ENCODE results near the gene SLC1A7.

SLC1A7 gene

DNA sequence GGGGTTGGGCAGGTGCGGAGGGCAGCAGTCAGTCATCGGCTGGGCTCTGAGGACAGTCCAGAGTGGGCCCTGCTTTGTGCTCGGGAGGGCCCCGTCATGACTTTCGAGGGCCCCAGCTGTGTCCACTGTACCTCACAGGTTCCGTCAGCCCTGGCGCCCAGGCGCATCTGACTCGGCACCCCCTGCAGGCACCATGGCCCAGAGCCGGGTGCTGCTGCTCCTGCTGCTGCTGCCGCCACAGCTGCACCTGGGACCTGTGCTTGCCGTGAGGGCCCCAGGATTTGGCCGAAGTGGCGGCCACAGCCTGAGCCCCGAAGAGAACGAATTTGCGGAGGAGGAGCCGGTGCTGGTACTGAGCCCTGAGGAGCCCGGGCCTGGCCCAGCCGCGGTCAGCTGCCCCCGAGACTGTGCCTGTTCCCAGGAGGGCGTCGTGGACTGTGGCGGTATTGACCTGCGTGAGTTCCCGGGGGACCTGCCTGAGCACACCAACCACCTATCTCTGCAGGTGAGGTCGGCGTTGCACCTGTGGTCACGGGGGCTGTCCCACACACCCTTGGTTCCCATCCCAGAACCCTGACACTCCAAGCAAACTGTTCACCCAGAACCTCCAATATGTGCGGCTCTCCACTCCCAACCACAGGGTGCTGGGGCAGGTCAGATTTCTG, 72.6 kb downstream of the SLC1A7 start:
- Histone ChIP-seq H3K4me1 (ENCODE audit: control extremely low read depth in 1 of 4, control insufficient read depth in 4 of 4, insufficient read depth in 4 of 4, low read length in 3 of 4) (no peaks in the 10 kb centered on the region), H3K4me3 (ENCODE audit: control insufficient read depth in 1 of 7, extremely low read depth in 1 of 7, insufficient read depth in 4 of 7, low read depth in 2 of 7, low read length in 6 of 7) (no peak overlapping the region), H3K36me3 (ENCODE audit: control insufficient read depth in 4 of 4, insufficient read depth in 4 of 4, low read length in 3 of 4) (no peaks in the 10 kb centered on the region), H3K9me3 (ENCODE audit: control extremely low read depth in 1 of 5, control insufficient read depth in 4 of 5, insufficient read depth in 2 of 5, low read depth in 1 of 5, low read length in 4 of 5) (no peaks in the 10 kb centered on the region), H3K27me3 (replicated peaks in 2 of 5; ENCODE audit: control insufficient read depth in 4 of 5, insufficient read depth in 5 of 5, low read length in 4 of 5) (peaks cover 0 to 6% (median 3%) of the 10 kb centered on the region in 5 experiments), H3K27ac (ENCODE audit: insufficient read depth in 1 of 2, low read depth in 1 of 2, low read length in 2 of 2, poor library complexity in 1 of 2, severe bottlenecking in 2 of 2) (no peak overlapping the region)
- ChIA-PET POLR2A (no interaction called here), CTCF (interaction anchor here (1.8 kb wide), 1 partner anchor 10 kb away, joined by 6 read pairs; no protein-coding TSS in a partner anchor)
- WGBS (ENCODE audit: insufficient coverage): 98% methylated on average over 17 of the region's 31 CpGs
- DNase-seq: no peak

DNA sequence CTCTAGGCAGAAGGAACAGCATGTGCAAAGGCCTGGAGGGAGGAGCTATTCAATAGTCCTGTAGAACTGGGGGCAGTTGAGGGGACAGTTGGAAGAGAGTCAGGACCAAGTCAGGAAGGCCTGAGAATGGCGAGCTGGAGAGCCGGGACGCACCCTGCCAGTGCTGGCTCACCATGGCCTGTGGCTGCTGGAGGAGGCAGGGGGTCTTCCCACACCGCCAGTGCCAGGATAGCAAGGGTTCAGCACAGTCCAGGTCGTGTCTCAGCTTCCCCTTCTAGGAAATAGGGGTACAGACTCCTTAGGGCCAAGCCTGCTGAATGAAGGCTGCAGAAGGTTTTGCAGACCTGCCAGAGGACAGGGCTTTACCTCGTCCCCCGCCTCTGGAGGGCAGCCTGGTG, 73.2 kb downstream of the SLC1A7 start:
- no peaks in the 10 kb centered on the region for H3K36me3 ChIP-seq (ENCODE audit: control insufficient read depth in 4 of 4, insufficient read depth in 4 of 4, low read length in 3 of 4)
- H3K4me1 ChIP-seq (ENCODE audit: control extremely low read depth in 1 of 4, control insufficient read depth in 4 of 4, insufficient read depth in 4 of 4, low read length in 3 of 4): no peaks in the 10 kb centered on the region
- WGBS (ENCODE audit: insufficient coverage): 98% methylated on average over 7 of the region's 7 CpGs
- ChIA-PET CTCF (interaction anchor here (1.8 kb wide), 1 partner anchor 11 kb away, joined by 6 read pairs; no protein-coding TSS in a partner anchor), POLR2A (no interaction called here)
- no peak overlapping the region for H3K27ac ChIP-seq (ENCODE audit: insufficient read depth in 1 of 2, low read depth in 1 of 2, low read length in 2 of 2, poor library complexity in 1 of 2, severe bottlenecking in 2 of 2)
- no peak for DNase-seq
- H3K27me3 ChIP-seq (replicated peaks in 2 of 5; ENCODE audit: control insufficient read depth in 4 of 5, insufficient read depth in 5 of 5, low read length in 4 of 5): peaks cover 0 to 11% (median 3%) of the 10 kb centered on the region in 5 experiments
- no peaks in the 10 kb centered on the region for H3K9me3 ChIP-seq (ENCODE audit: control extremely low read depth in 1 of 5, control insufficient read depth in 4 of 5, insufficient read depth in 2 of 5, low read depth in 1 of 5, low read length in 4 of 5)
- H3K4me3 ChIP-seq (ENCODE audit: control insufficient read depth in 1 of 7, extremely low read depth in 1 of 7, insufficient read depth in 4 of 7, low read depth in 2 of 7, low read length in 6 of 7): no peak overlapping the region

- ChIA-PET POLR2A (interaction anchor here (0.6 kb wide), 1 partner anchor 106 kb away, joined by 4 read pairs; no protein-coding TSS in a partner anchor), CTCF (interaction anchor here (1.8 kb wide), 1 partner anchor 11 kb away, joined by 6 read pairs; no protein-coding TSS in a partner anchor)
- Histone ChIP-seq H3K4me3 (ENCODE audit: control insufficient read depth in 1 of 7, extremely low read depth in 1 of 7, insufficient read depth in 4 of 7, low read depth in 2 of 7, low read length in 6 of 7) (no peak overlapping the region), H3K27me3 (replicated peaks in 2 of 5; ENCODE audit: control insufficient read depth in 4 of 5, insufficient read depth in 5 of 5, low read length in 4 of 5) (peaks cover 1 to 19% (median 7%) of the 10 kb centered on the region in 5 experiments), H3K9me3 (ENCODE audit: control extremely low read depth in 1 of 5, control insufficient read depth in 4 of 5, insufficient read depth in 2 of 5, low read depth in 1 of 5, low read length in 4 of 5) (no peaks in the 10 kb centered on the region), H3K4me1 (ENCODE audit: control extremely low read depth in 1 of 4, control insufficient read depth in 4 of 4, insufficient read depth in 4 of 4, low read length in 3 of 4) (no peaks in the 10 kb centered on the region), H3K36me3 (ENCODE audit: control insufficient read depth in 4 of 4, insufficient read depth in 4 of 4, low read length in 3 of 4) (no peaks in the 10 kb centered on the region), H3K27ac (ENCODE audit: insufficient read depth in 1 of 2, low read depth in 1 of 2, low read length in 2 of 2, poor library complexity in 1 of 2, severe bottlenecking in 2 of 2) (no peak overlapping the region)
- no peak for DNase-seq
- 88% methylated on average over 4 of the region's 7 CpGs for WGBS (ENCODE audit: insufficient coverage)
Observed at GRCh38 chr1:53068314-53069099, 73.9 kb downstream of the SLC1A7 start.

GRCh38 chr1:53067886-53068285, 74.6 kb downstream of the SLC1A7 start:
- ChIA-PET CTCF (interaction anchor here (1.8 kb wide), 1 partner anchor 12 kb away, joined by 6 read pairs; no protein-coding TSS in a partner anchor), POLR2A (no interaction called here)
- Histone ChIP-seq H3K27ac (ENCODE audit: insufficient read depth in 1 of 2, low read depth in 1 of 2, low read length in 2 of 2, poor library complexity in 1 of 2, severe bottlenecking in 2 of 2) (no peak overlapping the region), H3K4me3 (ENCODE audit: control insufficient read depth in 1 of 7, extremely low read depth in 1 of 7, insufficient read depth in 4 of 7, low read depth in 2 of 7, low read length in 6 of 7) (no peak overlapping the region), H3K9me3 (ENCODE audit: control extremely low read depth in 1 of 5, control insufficient read depth in 4 of 5, insufficient read depth in 2 of 5, low read depth in 1 of 5, low read length in 4 of 5) (no peaks in the 10 kb centered on the region), H3K36me3 (ENCODE audit: control insufficient read depth in 4 of 4, insufficient read depth in 4 of 4, low read length in 3 of 4) (no peaks in the 10 kb centered on the region), H3K4me1 (ENCODE audit: control extremely low read depth in 1 of 4, control insufficient read depth in 4 of 4, insufficient read depth in 4 of 4, low read length in 3 of 4) (peaks cover 0 to 3% (median 2%) of the 10 kb centered on the region in 4 experiments), H3K27me3 (replicated peaks in 2 of 5; ENCODE audit: control insufficient read depth in 4 of 5, insufficient read depth in 5 of 5, low read length in 4 of 5) (peaks cover 4 to 25% (median 11%) of the 10 kb centered on the region in 5 experiments)
- 100% methylated on average over 1 of the region's 2 CpGs for WGBS (ENCODE audit: insufficient coverage)
- DNase-seq: no peak

- no peak overlapping the region for H3K4me3 ChIP-seq (ENCODE audit: control insufficient read depth in 1 of 7, extremely low read depth in 1 of 7, insufficient read depth in 4 of 7, low read depth in 2 of 7, low read length in 6 of 7)
- peaks cover 4 to 33% (median 11%) of the 10 kb centered on the region in 5 experiments for H3K27me3 ChIP-seq (replicated peaks in 2 of 5; ENCODE audit: control insufficient read depth in 4 of 5, insufficient read depth in 5 of 5, low read length in 4 of 5)
- POLR2A ChIA-PET: no interaction called here
- DNase-seq: no peak
- no peaks in the 10 kb centered on the region for H3K36me3 ChIP-seq (ENCODE audit: control insufficient read depth in 4 of 4, insufficient read depth in 4 of 4, low read length in 3 of 4)
- peaks cover 0 to 11% (median 10%) of the 10 kb centered on the region in 4 experiments for H3K4me1 ChIP-seq (ENCODE audit: control extremely low read depth in 1 of 4, control insufficient read depth in 4 of 4, insufficient read depth in 4 of 4, low read length in 3 of 4)
- CTCF ChIA-PET: no interaction called here
- H3K9me3 ChIP-seq (ENCODE audit: control extremely low read depth in 1 of 5, control insufficient read depth in 4 of 5, insufficient read depth in 2 of 5, low read depth in 1 of 5, low read length in 4 of 5): no peaks in the 10 kb centered on the region
- H3K27ac ChIP-seq (ENCODE audit: insufficient read depth in 1 of 2, low read depth in 1 of 2, low read length in 2 of 2, poor library complexity in 1 of 2, severe bottlenecking in 2 of 2): no peak overlapping the region
- WGBS (ENCODE audit: insufficient coverage): 96% methylated on average over 10 of the region's 13 CpGs
Observed at GRCh38 chr1:53066891-53067738, 75.3 kb downstream of the SLC1A7 start.

- WGBS (ENCODE audit: insufficient coverage): 95% methylated on average over 4 of the region's 6 CpGs
Observed at GRCh38 chr1:53066488-53066887, 76.0 kb downstream of the SLC1A7 start.

More at GRCh38 chr1:53066488-53066887, 76.0 kb downstream of the SLC1A7 start:
- Histone ChIP-seq H3K4me3 (ENCODE audit: control insufficient read depth in 1 of 7, extremely low read depth in 1 of 7, insufficient read depth in 4 of 7, low read depth in 2 of 7, low read length in 6 of 7) (no peak overlapping the region), H3K27ac (ENCODE audit: insufficient read depth in 1 of 2, low read depth in 1 of 2, low read length in 2 of 2, poor library complexity in 1 of 2, severe bottlenecking in 2 of 2) (no peak overlapping the region), H3K27me3 (replicated peaks in 2 of 5; ENCODE audit: control insufficient read depth in 4 of 5, insufficient read depth in 5 of 5, low read length in 4 of 5) (peaks cover 4 to 38% (median 15%) of the 10 kb centered on the region in 5 experiments), H3K9me3 (ENCODE audit: control extremely low read depth in 1 of 5, control insufficient read depth in 4 of 5, insufficient read depth in 2 of 5, low read depth in 1 of 5, low read length in 4 of 5) (no peaks in the 10 kb centered on the region), H3K4me1 (ENCODE audit: control extremely low read depth in 1 of 4, control insufficient read depth in 4 of 4, insufficient read depth in 4 of 4, low read length in 3 of 4) (peaks cover 0 to 17% (median 15%) of the 10 kb centered on the region in 4 experiments), H3K36me3 (ENCODE audit: control insufficient read depth in 4 of 4, insufficient read depth in 4 of 4, low read length in 3 of 4) (no peaks in the 10 kb centered on the region)
- POLR2A ChIA-PET: no interaction called here
- no peak for DNase-seq
- CTCF ChIA-PET: no interaction called here
